Gastrocnemius medialis (tissue), 4 donors: Measurements from ENCODE around the gene PPP2R1A.
A peak's percentile ranks its signal among the peaks of the same experiment; 100 is the strongest.

Experiments used
- CTCF ChIP-seq, 5 experiments: fragments of 450-650 bp in 3 of 5; fragments of 200-600 bp in 2 of 5; sonication (generic) in 2 of 5; IDR thresholded peaks in 4 of 5; conservative IDR thresholded peaks in 1 of 5; 1 replicate in 4 of 5; 2 replicates in 1 of 5; pipeline ENCODE4 v1.5.1; 2016 to 2019; ENCODE audit warnings: antibody characterized with exemption in 5 of 5, mild to moderate bottlenecking in 3 of 5, moderate library complexity in 3 of 5
- POLR2A ChIP-seq, 2 donors: fragments of 450-650 bp; IDR thresholded peaks; one replicate each; pipeline ENCODE4 v1.6.1; 2017; ENCODE audit warnings: antibody characterized with exemption in 2 of 2, mild to moderate bottlenecking in 2 of 2, moderate library complexity in 2 of 2

DNA sequence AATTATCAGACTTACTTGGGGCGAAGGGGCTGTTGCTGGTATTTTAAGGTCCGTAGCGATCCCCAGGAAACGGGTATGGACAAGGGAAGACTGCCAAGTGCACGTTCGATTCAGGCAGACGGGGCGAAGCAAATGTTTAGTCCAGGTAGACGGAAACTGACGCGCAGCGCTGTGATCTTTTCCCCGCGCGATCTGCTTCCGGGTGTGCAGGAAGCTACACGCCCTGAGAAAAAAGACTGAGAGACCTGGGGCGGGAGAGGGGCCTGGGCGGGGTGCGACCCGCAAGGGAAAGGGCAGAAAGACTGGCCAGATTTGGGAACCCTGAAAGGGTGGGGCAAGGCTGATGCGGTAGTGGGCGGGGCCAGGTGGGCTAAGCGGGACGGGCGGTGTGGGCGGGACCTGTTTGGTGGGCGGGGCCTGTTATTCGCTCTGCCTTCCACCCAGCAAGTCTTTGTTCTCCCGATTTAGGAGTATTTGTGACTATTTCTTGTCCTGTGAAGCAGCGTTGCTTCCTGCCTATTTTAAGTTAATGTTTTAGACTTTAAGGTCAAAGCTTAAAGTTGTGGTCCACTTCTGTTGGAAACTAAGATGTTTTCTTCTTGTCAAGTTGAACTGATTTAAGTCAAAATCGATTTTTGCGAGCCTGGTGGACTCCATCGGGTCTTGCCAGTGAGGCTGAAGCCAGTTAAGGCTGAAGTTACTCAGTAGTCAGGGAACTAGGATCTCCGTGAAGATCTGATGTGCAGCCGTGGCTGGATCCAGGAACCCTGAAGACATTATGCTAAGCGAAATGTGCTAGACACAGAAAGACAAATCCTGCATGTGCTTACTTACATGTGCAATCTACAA lies 18.3 kb upstream of the PPP2R1A start, which contains the start of gene ZNF836:
- TF ChIP-seq CTCF (IDR thresholded peaks at IDR 0.05 in 4 of 5, conservative IDR thresholded peaks at IDR 0.05 in 1 of 5) (no peak), POLR2A (IDR thresholded peaks at IDR 0.05) (peak in 1 of 2 donors; percentile 13)
